B cell (primary cell): Measurements from ENCODE around the gene HMGN5. TPM values are rescaled to one million over a fixed set of nuclear protein-coding genes. Genes with fewer than 3 reads are reported as not detected.

Source experiments
- ATAC-seq: fragments of 200-7000 bp; cut with Tn5 transposase; one replicate; pipeline ENCODE4 v1.10.0; 2021; ENCODE audit warnings: low read depth, mild to moderate bottlenecking, moderate number of reproducible peaks, moderate library complexity
- CTCF ChIA-PET: fragments of 350-600 bp; sonication (Branson Sonifier 250); formaldehyde crosslinking; loops from one replicate; lab custom pipeline; 2021; ENCODE audit warnings: antibody characterized with exemption, inconsistent platforms; lab: Charles Lee
- POLR2A ChIA-PET: fragments of 350-600 bp; sonication (Branson Sonifier 250); formaldehyde crosslinking; loops from one replicate; lab custom pipeline; 2021; ENCODE audit warnings: antibody characterized with exemption; lab: Charles Lee
- DNase-seq: peaks from one replicate; pipeline ENCODE4 v3.0.0; 2013
- H2AFZ ChIP-seq: 2 replicates; pipeline ENCODE4 v1.6.1; 2012; ENCODE audit warnings: mild to moderate bottlenecking, low read depth, low read length; ENCODE audit not compliant: insufficient read depth, poor library complexity, severe bottlenecking
- H3K27ac ChIP-seq, 2 donors: 1 replicate in 1 of 2; 2 replicates in 1 of 2; pipeline ENCODE4 v1.5.1; 2012 to 2013; ENCODE audit warnings: low read length in 2 of 2, mild to moderate bottlenecking in 2 of 2, moderate library complexity in 1 of 2
- H3K27me3 ChIP-seq, 4 experiments: fragments of 200-600 bp in 1 of 4; sonication (generic) in 1 of 4; replicated peaks in 1 of 4; 1 replicate in 2 of 4; 2 replicates in 2 of 4; pipeline versions ENCODE4 v1.6.1 to v1.7.0; 2013 to 2016; ENCODE audit warnings: low read length in 3 of 4, mild to moderate bottlenecking in 2 of 4, mixed read lengths in 1 of 4, moderate library complexity in 1 of 4; ENCODE audit not compliant: insufficient read depth in 4 of 4, control insufficient read depth in 3 of 4; ENCODE audit errors: control extremely low read depth in 1 of 4
- H3K36me3 ChIP-seq, 2 experiments: replicated peaks in 1 of 2; 1 replicate in 1 of 2; 2 replicates in 1 of 2; pipeline versions ENCODE4 v1.6.1 to v1.7.1; 2013; ENCODE audit warnings: low read length in 1 of 2; ENCODE audit not compliant: insufficient read depth in 2 of 2, control insufficient read depth in 1 of 2; ENCODE audit errors: control extremely low read depth in 1 of 2, extremely low read depth in 1 of 2
- H3K4me1 ChIP-seq, 2 donors: fragments of 200-600 bp in 1 of 2; sonication (generic) in 1 of 2; 1 replicate in 1 of 2; 2 replicates in 1 of 2; pipeline versions ENCODE4 v1.5.1 to v1.6.1; 2013 to 2017; ENCODE audit warnings: low read length in 2 of 2; ENCODE audit not compliant: control insufficient read depth in 2 of 2, insufficient read depth in 2 of 2
- H3K4me2 ChIP-seq: replicated peaks from 2 replicates; pipeline ENCODE3; 2012; ENCODE audit warnings: mild to moderate bottlenecking, low read depth, low read length; ENCODE audit not compliant: poor library complexity, severe bottlenecking
- H3K4me3 ChIP-seq, 5 experiments: fragments of 200-600 bp in 1 of 5; sonication (generic) in 1 of 5; 1 replicate in 3 of 5; 2 replicates in 2 of 5; pipeline versions ENCODE4 v1.5.1 to v1.7.0; 2011 to 2016; ENCODE audit warnings: low read length in 4 of 5, mild to moderate bottlenecking in 4 of 5, low read depth in 2 of 5, control low read depth in 1 of 5, moderate library complexity in 1 of 5; ENCODE audit not compliant: insufficient read depth in 1 of 5; ENCODE audit errors: control extremely low read depth in 1 of 5, extremely low read depth in 1 of 5
- H3K79me2 ChIP-seq: fragments of 200-600 bp; sonication (generic); one replicate; pipeline ENCODE4 v1.6.0; 2016; ENCODE audit warnings: low read length; ENCODE audit not compliant: control insufficient read depth, insufficient read depth
- H3K9ac ChIP-seq: fragments of 200-600 bp; sonication (generic); 2 replicates; pipeline ENCODE4 v1.6.1; 2017; ENCODE audit warnings: mild to moderate bottlenecking, low read length, moderate library complexity
- H3K9me3 ChIP-seq, 3 donors: one replicate each; pipeline versions ENCODE4 v1.6.1 to v1.7.1; 2013; ENCODE audit warnings: low read length in 2 of 3; ENCODE audit not compliant: control insufficient read depth in 2 of 3, insufficient read depth in 1 of 3; ENCODE audit errors: control extremely low read depth in 1 of 3
- H4K20me1 ChIP-seq: 2 replicates; pipeline ENCODE4 v1.6.0; 2012; ENCODE audit warnings: mild to moderate bottlenecking, low read length; ENCODE audit not compliant: insufficient read depth, control insufficient read depth, poor library complexity, severe bottlenecking
- H3K27ac Mint-ChIP-seq: one replicate; pipeline ENCODE4 v1.8.0; 2021; ENCODE audit warnings: mixed read lengths
- H3K27me3 Mint-ChIP-seq: one replicate; pipeline ENCODE4 v1.8.0; 2021; ENCODE audit warnings: mixed read lengths
- H3K4me1 Mint-ChIP-seq: one replicate; pipeline ENCODE4 v1.8.0; 2021; ENCODE audit warnings: mixed read lengths
- H3K4me3 Mint-ChIP-seq: one replicate; pipeline ENCODE4 v1.8.0; 2021; ENCODE audit warnings: mixed read lengths
- H3K9me3 Mint-ChIP-seq: one replicate; pipeline ENCODE4 v1.8.0; 2022; ENCODE audit warnings: mixed read lengths; ENCODE audit not compliant: insufficient read depth
- EZH2 ChIP-seq: IDR thresholded peaks from 2 replicates; pipeline ENCODE4 v1.6.1; 2012; ENCODE audit warnings: borderline replicate concordance, low read depth, mild to moderate bottlenecking, moderate library complexity, low read length; ENCODE audit not compliant: insufficient read depth, poor library complexity, severe bottlenecking
- WGBS: methylation state at CpG from one replicate; pipeline ENCODE4 v1.1.5; 2013; ENCODE audit warnings: missing lambda C conversion rate; ENCODE audit not compliant: insufficient coverage; 5-methylcytosine and 5-hydroxymethylcytosine counted together
- intact Hi-C: fragments of 100-400 bp; cut with micrococcal nuclease; formaldehyde crosslinking; loops from one replicate; pipeline ENCODE4 v1.10.0; 2022
- polyA plus RNA-seq: library from polyadenylated mRNA; depleted of rRNA; stranded (reverse); fragments of >200 nt; gene quantifications from 2 replicates; pipeline ENCODE4 v1.2.3, GENCODE V29; 2012
- total RNA-seq, 2 donors: library from RNA; stranded (reverse); fragments of 120-200 nt in 1 of 2; gene quantifications; 1 replicate in 1 of 2; 2 replicates in 1 of 2; pipeline versions ENCODE4 v1.2.3 to v1.2.4, GENCODE V29; 2013 to 2022
- TF ChIP-seq, protein P1 (sequence below): fragments of 200-600 bp; IDR thresholded peaks from one replicate; pipeline ENCODE4 v1.8.0; 2022; ENCODE audit warnings: antibody characterized with exemption, mild to moderate bottlenecking

Gene HMGN5
- total and polyA plus RNA-seq, 2 donors (not counting 1 experiment from before 2014, with no cell fraction given) = 0.16 to 0.37 TPM

DNA sequence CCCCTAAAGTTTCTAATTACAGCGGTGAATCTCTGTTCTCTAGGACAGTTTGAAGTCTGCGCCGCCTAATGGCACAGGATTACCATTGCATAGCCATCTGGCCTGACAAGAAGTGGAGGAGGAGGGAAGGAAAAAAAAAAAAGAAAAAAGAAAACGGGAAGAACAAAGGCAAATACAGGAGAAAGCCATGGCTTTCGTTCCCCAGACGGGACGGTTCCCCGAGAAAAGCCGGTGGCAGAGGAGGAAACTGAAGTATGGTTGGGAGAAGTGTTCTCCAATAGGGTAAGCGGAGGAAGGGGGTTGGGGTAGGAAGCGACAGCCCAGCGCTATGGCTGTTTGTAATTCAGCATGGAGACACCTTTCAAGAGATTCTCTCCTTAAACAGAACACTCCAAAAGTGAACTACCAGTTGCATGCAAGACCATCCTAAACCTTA is 80.8 kb downstream of the HMGN5 start:
- intact Hi-C loops = loop anchor here (1.0 to 2.0 kb wide), 2 partner anchors 81 to 312 kb away; partner anchors contain the start of genes BRWD3 and SH3BGRL
- Mint-ChIP-seq H3K27me3 (no peaks in the 10 kb centered on the region), H3K4me1 (peaks cover 17% of the 10 kb centered on the region), H3K4me3 (peak overlapping the region; percentile 93), H3K27ac (peak overlapping the region; percentile 38), H3K9me3 (no peaks in the 10 kb centered on the region)
- TF ChIP-seq, protein P1, sequence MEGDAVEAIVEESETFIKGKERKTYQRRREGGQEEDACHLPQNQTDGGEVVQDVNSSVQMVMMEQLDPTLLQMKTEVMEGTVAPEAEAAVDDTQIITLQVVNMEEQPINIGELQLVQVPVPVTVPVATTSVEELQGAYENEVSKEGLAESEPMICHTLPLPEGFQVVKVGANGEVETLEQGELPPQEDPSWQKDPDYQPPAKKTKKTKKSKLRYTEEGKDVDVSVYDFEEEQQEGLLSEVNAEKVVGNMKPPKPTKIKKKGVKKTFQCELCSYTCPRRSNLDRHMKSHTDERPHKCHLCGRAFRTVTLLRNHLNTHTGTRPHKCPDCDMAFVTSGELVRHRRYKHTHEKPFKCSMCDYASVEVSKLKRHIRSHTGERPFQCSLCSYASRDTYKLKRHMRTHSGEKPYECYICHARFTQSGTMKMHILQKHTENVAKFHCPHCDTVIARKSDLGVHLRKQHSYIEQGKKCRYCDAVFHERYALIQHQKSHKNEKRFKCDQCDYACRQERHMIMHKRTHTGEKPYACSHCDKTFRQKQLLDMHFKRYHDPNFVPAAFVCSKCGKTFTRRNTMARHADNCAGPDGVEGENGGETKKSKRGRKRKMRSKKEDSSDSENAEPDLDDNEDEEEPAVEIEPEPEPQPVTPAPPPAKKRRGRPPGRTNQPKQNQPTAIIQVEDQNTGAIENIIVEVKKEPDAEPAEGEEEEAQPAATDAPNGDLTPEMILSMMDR = peak; percentile 52
- TF ChIP-seq EZH2 = no peak
- peak overlapping the region in 1 of 2 donors; percentile 37 for H3K27ac ChIP-seq
- peak overlapping the region; percentile 73 for H3K9ac ChIP-seq
- WGBS = 1% methylated on average over 6 of the region's 12 CpGs
- H3K4me1 ChIP-seq = peaks cover 0 to 7% of the 10 kb centered on the region in 2 donors
- no peaks in the 10 kb centered on the region for H3K27me3 ChIP-seq
- no peaks in the 10 kb centered on the region for H4K20me1 ChIP-seq
- DNase-seq (peak; percentile 59), ATAC-seq (peak; percentile 43)
- H3K4me2 ChIP-seq = peak overlapping the region; percentile 72
- H3K9me3 ChIP-seq = no peaks in the 10 kb centered on the region
- peak overlapping the region; percentile 78 for H2AFZ ChIP-seq
- POLR2A ChIA-PET = interaction anchor here (1.1 kb wide), 1 partner anchor 81 kb away, joined by 3 read pairs; the partner anchor contains the start of genes HMGN5 and SH3BGRL
- H3K36me3 ChIP-seq = no peaks in the 10 kb centered on the region
- H3K4me3 ChIP-seq = peak overlapping the region; percentile 55 to 68 (median 67)
- CTCF ChIA-PET = interaction anchor here (1.1 kb wide), 2 partner anchors 30 to 76 kb away, joined by 3 read pairs; no protein-coding TSS in a partner anchor
- no peaks in the 10 kb centered on the region for H3K79me2 ChIP-seq

DNA sequence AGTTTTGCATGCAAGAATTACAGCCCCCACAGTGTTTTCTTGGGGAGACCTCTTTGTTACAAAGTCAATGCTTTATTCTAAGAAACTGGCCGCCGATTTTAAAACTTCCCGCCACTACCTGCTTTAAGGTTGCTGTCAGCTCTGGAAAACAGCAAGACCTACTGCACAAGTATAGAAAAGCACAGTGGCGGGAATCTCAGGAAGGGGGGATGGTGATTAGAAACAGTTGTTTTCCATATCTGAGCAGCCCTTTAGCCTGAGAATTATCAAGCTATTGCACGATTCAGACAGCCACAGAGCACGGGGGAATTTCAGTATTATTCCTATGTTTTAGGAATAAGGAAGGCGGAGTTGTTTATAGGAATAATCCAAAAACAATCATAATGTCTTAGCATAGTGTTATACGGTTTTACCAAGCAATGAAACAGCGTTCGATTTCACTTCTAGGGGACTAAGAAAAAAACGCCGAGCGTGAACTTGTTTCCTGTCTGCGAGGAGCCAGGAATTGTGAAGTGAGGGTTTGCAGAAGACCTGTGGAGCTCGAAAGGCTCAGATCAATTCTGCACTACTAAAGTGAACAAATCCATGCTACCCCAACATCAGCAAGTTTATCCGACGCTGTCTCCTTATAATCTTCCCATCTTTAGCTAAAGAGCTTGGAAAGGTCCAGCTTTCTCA is 81.3 kb downstream of the HMGN5 start:
- Histone ChIP-seq H3K36me3 (no peaks in the 10 kb centered on the region), H3K9ac (peak overlapping the region; percentile 73), H3K9me3 (no peaks in the 10 kb centered on the region), H3K27ac (no peak overlapping the region), H3K4me2 (peak overlapping the region; percentile 72), H3K4me1 (peaks cover 0 to 7% of the 10 kb centered on the region in 2 donors), H3K79me2 (no peaks in the 10 kb centered on the region), H4K20me1 (no peaks in the 10 kb centered on the region), H3K27me3 (no peaks in the 10 kb centered on the region), H3K4me3 (peak overlapping the region; percentile 55 to 68 (median 67)), H2AFZ (peak overlapping the region; percentile 78)
- Mint-ChIP-seq H3K4me3 (peak overlapping the region; percentile 93), H3K4me1 (peaks cover 17% of the 10 kb centered on the region), H3K9me3 (no peaks in the 10 kb centered on the region), H3K27me3 (no peaks in the 10 kb centered on the region), H3K27ac (no peak overlapping the region)
- peak; percentile 8 for ATAC-seq
- intact Hi-C loops = loop anchor here (2.0 kb wide), 1 partner anchor 312 kb away; the partner anchor contains the start of gene BRWD3
- 0% methylated on average over 2 of the region's 17 CpGs for WGBS
- peak; percentile 5 for DNase-seq
- POLR2A ChIA-PET = interaction anchor here (1.1 kb wide), 1 partner anchor 81 kb away, joined by 3 read pairs; the partner anchor contains the start of genes HMGN5 and SH3BGRL
- CTCF ChIA-PET = interaction anchor here (1.1 kb wide), 1 partner anchor 30 kb away, joined by 3 read pairs; no protein-coding TSS in a partner anchor
- no peak for TF ChIP-seq EZH2
- TF ChIP-seq, protein P1 = no peak
